H1 (cell line): Measurements from ENCODE around the gene HOXA6. TPM values are rescaled to one million over a fixed set of nuclear protein-coding genes. Genes with fewer than 3 reads are reported as not detected.

Experiments
- CTCF ChIA-PET: fragments of 300-600 bp; sonication (Branson Sonifier 250); formaldehyde crosslinking; loops from one replicate; lab custom pipeline; 2021; ENCODE audit not compliant: partially characterized antibody; lab: Charles Lee
- POLR2A ChIA-PET: fragments of 300-600 bp; sonication (Branson Sonifier 250); formaldehyde crosslinking; loops from one replicate; lab custom pipeline; 2021; ENCODE audit warnings: inconsistent platforms; ENCODE audit not compliant: partially characterized antibody; lab: Charles Lee
- DNase-seq, 2 experiments: peaks; one replicate each; pipeline versions ENCODE4 v3.0.0 to v3.0.0-alpha.2; 2010 to 2022; ENCODE audit warnings: low spot score in 2 of 2, low read depth in 1 of 2, mixed read lengths in 1 of 2
- FAIRE-seq: peaks from 2 replicates; lab custom pipeline; 2011; peaks lifted over from hg19 to GRCh38; lab: Jason Lieb, UNC
- H2AFZ ChIP-seq: 2 replicates; pipeline ENCODE4 v1.8.1; 2012; ENCODE audit warnings: low read length, inconsistent platforms
- H2AK5ac ChIP-seq: 2 replicates; pipeline ENCODE4 v1.6.1; 2013; ENCODE audit warnings: low read depth, low read length
- H2BK120ac ChIP-seq: replicated peaks from 2 replicates; pipeline ENCODE3; 2013; ENCODE audit warnings: low read depth, low read length, inconsistent platforms
- H2BK12ac ChIP-seq: 2 replicates; pipeline ENCODE4 v1.6.1; 2013; ENCODE audit warnings: low read depth, low read length
- H2BK15ac ChIP-seq: 2 replicates; pipeline ENCODE4 v1.6.1; 2013; ENCODE audit warnings: low read length
- H2BK20ac ChIP-seq: 2 replicates; pipeline ENCODE4 v1.6.1; 2013; ENCODE audit warnings: low read length
- H2BK5ac ChIP-seq: 2 replicates; pipeline ENCODE4 v1.6.1; 2013; ENCODE audit warnings: low read depth, low read length
- H3K14ac ChIP-seq: 2 replicates; pipeline ENCODE4 v1.6.1; 2013; ENCODE audit warnings: inconsistent platforms; ENCODE audit not compliant: insufficient read length
- H3K18ac ChIP-seq: 2 replicates; pipeline ENCODE4 v1.6.1; 2013; ENCODE audit warnings: low read length; ENCODE audit errors: extremely low read depth
- H3K23ac ChIP-seq: 2 replicates; pipeline ENCODE4 v1.6.1; 2013; ENCODE audit warnings: inconsistent platforms; ENCODE audit not compliant: insufficient read length
- H3K23me2 ChIP-seq: 2 replicates; pipeline ENCODE4 v1.6.1; 2013; ENCODE audit warnings: low read depth, low read length
- H3K27ac ChIP-seq: 2 replicates; pipeline ENCODE4 v1.6.1; 2011; ENCODE audit warnings: low read depth, low read length, inconsistent platforms
- H3K27me3 ChIP-seq, 4 experiments: replicated peaks in 1 of 4; 1 replicate in 1 of 4; 2 replicates in 3 of 4; pipeline versions ENCODE4 v1.6.1 to v1.8.1; 2011 to 2013; ENCODE audit warnings: low read length in 3 of 4, mild to moderate bottlenecking in 3 of 4, inconsistent platforms in 2 of 4, mixed read lengths in 2 of 4, moderate library complexity in 1 of 4; ENCODE audit not compliant: control insufficient read depth in 3 of 4, insufficient read depth in 3 of 4; ENCODE audit errors: extremely low read depth in 1 of 4
- H3K36me3 ChIP-seq, 4 experiments: 2 replicates each; pipeline versions ENCODE4 v1.6.1 to v1.8.1; 2011 to 2013; ENCODE audit warnings: mild to moderate bottlenecking in 4 of 4, low read length in 3 of 4, moderate library complexity in 2 of 4, control low read depth in 1 of 4, inconsistent platforms in 1 of 4; ENCODE audit not compliant: insufficient read depth in 4 of 4, control insufficient read depth in 2 of 4
- H3K4ac ChIP-seq: replicated peaks from 2 replicates; pipeline ENCODE3; 2013; ENCODE audit warnings: low read length, low read depth, mixed read lengths, inconsistent platforms; ENCODE audit not compliant: insufficient read length
- H3K4me1 ChIP-seq, 4 experiments: replicated peaks in 1 of 4; 1 replicate in 1 of 4; 2 replicates in 3 of 4; pipeline versions ENCODE4 v1.6.1 to v1.8.1; 2011 to 2013; ENCODE audit warnings: low read length in 3 of 4, inconsistent platforms in 2 of 4, mixed read lengths in 1 of 4; ENCODE audit not compliant: insufficient read depth in 4 of 4, control insufficient read depth in 3 of 4
- H3K4me2 ChIP-seq, 2 experiments: 2 replicates each; pipeline versions ENCODE4 v1.6.1 to v1.8.1; 2011 to 2013; ENCODE audit warnings: low read depth in 2 of 2, low read length in 2 of 2, control low read depth in 1 of 2, inconsistent platforms in 1 of 2, mild to moderate bottlenecking in 1 of 2; ENCODE audit not compliant: insufficient read depth in 1 of 2
- H3K4me3 ChIP-seq, 4 experiments: fragments of 200-600, 300-600 bp in 1 of 4; sonication (generic), shearing (Covaris generic), sonication (Bioruptor Twin) in 1 of 4; 2 replicates each; pipeline versions ENCODE4 v1.5.1 to v1.8.1; 2011 to 2016; ENCODE audit warnings: low read length in 4 of 4, low read depth in 3 of 4, control low read depth in 2 of 4, inconsistent platforms in 2 of 4, mild to moderate bottlenecking in 2 of 4, mixed read lengths in 1 of 4, moderate library complexity in 1 of 4; ENCODE audit not compliant: insufficient read depth in 2 of 4; ENCODE audit errors: extremely low read depth in 1 of 4
- H3K56ac ChIP-seq: replicated peaks from 2 replicates; pipeline ENCODE3; 2013; ENCODE audit warnings: low read depth, mild to moderate bottlenecking, mixed read lengths, low read length, inconsistent platforms; ENCODE audit not compliant: insufficient read length
- H3K79me1 ChIP-seq: 2 replicates; pipeline ENCODE4 v1.6.1; 2013; ENCODE audit warnings: low read depth, low read length, control low read depth
- H3K79me2 ChIP-seq, 2 experiments: 2 replicates each; pipeline versions ENCODE4 v1.6.1 to v1.8.1; 2012 to 2013; ENCODE audit warnings: low read length in 2 of 2, mild to moderate bottlenecking in 2 of 2, inconsistent platforms in 1 of 2; ENCODE audit not compliant: insufficient read depth in 2 of 2, control insufficient read depth in 1 of 2
- H3K9ac ChIP-seq, 4 experiments: replicated peaks in 1 of 4; 1 replicate in 1 of 4; 2 replicates in 3 of 4; pipeline versions ENCODE4 v1.6.1 to v1.8.1; 2011 to 2013; ENCODE audit warnings: low read depth in 3 of 4, low read length in 3 of 4, control low read depth in 2 of 4, mild to moderate bottlenecking in 2 of 4, moderate library complexity in 2 of 4, inconsistent platforms in 1 of 4; ENCODE audit errors: extremely low read depth in 1 of 4
- H3K9me3 ChIP-seq, 2 experiments: 2 replicates each; pipeline versions ENCODE4 v1.6.1 to v1.8.1; 2012 to 2013; ENCODE audit warnings: mild to moderate bottlenecking in 2 of 2, moderate library complexity in 2 of 2, control low read depth in 1 of 2, inconsistent platforms in 1 of 2, low read depth in 1 of 2, low read length in 1 of 2, mixed read lengths in 1 of 2; ENCODE audit not compliant: insufficient read depth in 2 of 2
- H4K20me1 ChIP-seq, 2 experiments: replicated peaks in 1 of 2; 2 replicates each; pipeline versions ENCODE3 to v1.8.1; 2011 to 2013; ENCODE audit warnings: inconsistent platforms in 2 of 2, low read length in 2 of 2, mild to moderate bottlenecking in 1 of 2; ENCODE audit not compliant: insufficient read depth in 2 of 2, control insufficient read depth in 1 of 2
- H4K5ac ChIP-seq: 2 replicates; pipeline ENCODE4 v1.6.1; 2013; ENCODE audit warnings: low read length, low read depth, mixed read lengths, inconsistent platforms; ENCODE audit not compliant: insufficient read length
- H4K8ac ChIP-seq: 2 replicates; pipeline ENCODE4 v1.8.0; 2013; ENCODE audit warnings: mild to moderate bottlenecking, moderate library complexity, low read length, inconsistent platforms; ENCODE audit not compliant: insufficient read depth; ENCODE audit errors: extremely low read depth
- H4K91ac ChIP-seq: replicated peaks from 2 replicates; pipeline ENCODE3; 2013; ENCODE audit warnings: low read length, mixed read lengths, inconsistent platforms; ENCODE audit not compliant: insufficient read length
- ASH2L ChIP-seq: fragments of 200-600, 300-600 bp; sonication (generic); IDR thresholded peaks from one replicate; pipeline ENCODE4 v1.7.1; 2017; ENCODE audit warnings: low read length
- CBX8 ChIP-seq: fragments of 300-800, 300-1000 bp; sonication (generic); IDR thresholded peaks from 2 replicates; pipeline ENCODE4 v1.7.1; 2016; ENCODE audit warnings: low read depth, low read length, borderline replicate concordance
- CEBPB ChIP-seq: IDR thresholded peaks from 2 replicates; pipeline ENCODE4 v1.6.1; 2012; ENCODE audit warnings: low read depth, low read length
- RNF2 ChIP-seq: fragments of 200-900, 300-1000 bp; sonication (generic); IDR thresholded peaks from 2 replicates; pipeline ENCODE4 v1.7.1; 2016; ENCODE audit warnings: borderline replicate concordance, low read depth, mild to moderate bottlenecking, antibody characterized with exemption, low read length; ENCODE audit not compliant: poor library complexity, severe bottlenecking; ENCODE audit errors: missing control alignments
- SIRT6 ChIP-seq: IDR thresholded peaks from one replicate; pipeline ENCODE4 v1.7.1; 2012; ENCODE audit warnings: low read length, inconsistent platforms
- WGBS, 2 experiments: shearing (Covaris generic) in 1 of 2; methylation state at CpG; one replicate each; pipeline versions ENCODE4 v1.1.6 to v1.1.7; 2013 to 2015; ENCODE audit warnings: low lambda C conversion rate in 2 of 2, mixed read lengths in 2 of 2, inconsistent platforms in 1 of 2, low coverage in 1 of 2, missing lambda C conversion rate in 1 of 2; ENCODE audit not compliant: insufficient replicate concordance in 2 of 2, insufficient coverage in 1 of 2, insufficient read length in 1 of 2; ENCODE audit errors: extremely low coverage in 1 of 2, missing lambda C conversion rate in 1 of 2; 5-methylcytosine and 5-hydroxymethylcytosine counted together
- polyA plus RNA-seq, 7 experiments: library from polyadenylated mRNA; depleted of rRNA in 3 of 7; stranded (reverse) in 5 of 7; unstranded in 2 of 7; fragments of >200 nt in 5 of 7; fragments of 200-250 nt in 2 of 7; gene quantifications; 1 replicate in 5 of 7; 2 replicates in 1 of 7; 4 replicates in 1 of 7; pipeline versions ENCODE4 v1.2.1 to v1.2.3, GENCODE V29; 2011 to 2013; ENCODE audit warnings: missing spikeins in 2 of 7, mixed read lengths in 2 of 7
- total RNA-seq: library from RNA; stranded (reverse); fragmentation: NEBNext Ultra II Directional; extraction: Animal tissue kit (Norgen Biotek cat#: 25700); gene quantifications from 2 replicates; pipeline ENCODE4 v1.2.1, GENCODE V29; 2021

HOXA6 gene
- total and polyA plus RNA-seq, 2 of the 8 experiments (the other 6 are each of a cell fraction or from before 2014, with no cell fraction given) = not detected

DNA sequence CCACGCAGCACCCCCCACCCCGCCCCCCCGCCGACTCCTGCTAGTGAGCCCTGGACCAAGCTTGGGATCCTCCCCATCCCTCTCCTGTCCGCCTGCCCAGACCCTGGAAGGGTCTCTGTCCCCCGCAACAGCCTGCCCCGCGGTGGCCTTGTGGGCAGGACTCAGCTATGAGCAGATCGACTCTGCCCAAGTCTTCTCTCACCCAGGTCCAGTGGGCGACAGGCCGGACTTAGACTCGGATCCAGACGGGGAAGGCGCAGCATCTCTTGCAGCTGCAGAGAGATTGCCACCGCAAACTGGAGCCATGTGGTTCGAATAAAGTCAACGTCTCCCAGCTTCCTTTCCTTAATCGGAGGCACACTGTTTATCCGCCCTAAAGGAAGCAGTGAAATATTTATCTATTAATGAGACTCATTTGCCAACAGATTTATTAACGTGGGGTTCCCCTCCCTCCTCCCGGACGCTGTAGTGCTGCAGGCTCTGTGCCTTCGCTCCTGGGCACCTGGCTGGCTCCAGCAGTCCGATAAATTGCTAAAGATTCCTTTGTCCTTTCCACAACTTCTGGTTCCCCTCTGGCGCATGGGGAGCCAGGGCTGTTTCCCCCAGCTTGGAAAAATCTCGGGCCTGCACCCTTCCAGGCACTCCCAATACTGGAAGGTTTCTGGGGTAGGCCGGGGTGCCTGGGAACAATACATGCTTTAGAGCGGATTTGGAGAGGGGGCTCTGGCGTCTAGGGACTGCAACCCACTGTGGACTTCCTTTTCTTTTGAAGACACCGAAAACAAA, 9.5 kb upstream of the HOXA6 start:
- Histone ChIP-seq H4K91ac (no peak overlapping the region), H2BK120ac (no peak overlapping the region), H3K36me3 (peaks cover 0 to 24% (median 0%) of the 10 kb centered on the region in 4 experiments; a peak in 1 of 8 replicates), H2AK5ac (peak overlapping the region; percentile 60; the same call in 1 of the 2 replicates), H3K79me1 (no peaks in the 10 kb centered on the region), H3K79me2 (no peaks in the 10 kb centered on the region), H3K9me3 (peaks cover 0 to 10% of the 10 kb centered on the region in 2 experiments; a peak in 1 of 4 replicates), H3K27me3 (peaks cover 98 to 100% (median 100%) of the 10 kb centered on the region in 4 experiments), H3K4me2 (peak overlapping the region in 1 of 2 experiments; percentile 40; a peak in 2 of 4 replicates), H2BK15ac (no peak overlapping the region), H2AFZ (no peak overlapping the region), H3K18ac (no peak overlapping the region), H3K14ac (no peak overlapping the region), H2BK5ac (no peak overlapping the region), H3K4me3 (peak overlapping the region in 1 of 4 experiments; percentile 54; a peak in 1 of 8 replicates), H3K23me2 (no peaks in the 10 kb centered on the region), H4K8ac (no peak overlapping the region), H2BK12ac (no peak overlapping the region), H4K5ac (no peak overlapping the region), H4K20me1 (peaks cover 20 to 42% of the 10 kb centered on the region in 2 experiments), H2BK20ac (no peak overlapping the region), H3K56ac (no peak overlapping the region), H3K9ac (no peak overlapping the region), H3K27ac (no peak overlapping the region), H3K4ac (no peak overlapping the region), H3K4me1 (peaks cover 0 to 2% (median 0%) of the 10 kb centered on the region in 4 experiments; a peak in 3 of 7 replicates), H3K23ac (no peak overlapping the region)
- FAIRE-seq (no peak), DNase-seq (peak in 1 of 2 experiments; percentile 52)
- WGBS, 2 experiments = 31% methylated on average over 23 of the region's 30 CpGs; no CpG with 5 or more reads in 1 of the 2 experiments
- POLR2A ChIA-PET = interaction anchor here (1.0 kb wide), 1 partner anchor 9 kb away, joined by 4 read pairs; no protein-coding TSS in a partner anchor
- TF ChIP-seq RNF2 (peak; percentile 89), ASH2L (no peak), CEBPB (no peak), CBX8 (peak; percentile 51; the same call in 1 of the 2 replicates), SIRT6 (no peak)
- CTCF ChIA-PET = interaction anchor here (0.7 to 2.0 kb wide), 13 partner anchors 8 to 53 kb away, joined by 3 to 16 read pairs (median 5); partner anchors contain the start of gene HOXA5
